ENCODE data around the gene SLIT3. TPM values are rescaled to one million over a fixed set of nuclear protein-coding genes. Genes with fewer than 3 reads are reported as not detected.

Gene SLIT3
- total RNA-seq, 4 donors from 2014 or later: 28.4 to 77.2 (median 63.8) TPM

GRCh38 chr5:169084775-169085174 is 216.2 kb downstream of the SLIT3 start:
- DNase-seq: no peak
- TF ChIP-seq POLR2A (IDR thresholded peaks at IDR 0.05) (no peak), CTCF (IDR thresholded peaks at IDR 0.05) (no peak)
- no peaks in the 10 kb centered on the region for H3K9me3 ChIP-seq
- H3K27ac ChIP-seq: no peak overlapping the region
- H3K27me3 ChIP-seq: no peaks in the 10 kb centered on the region
- intact Hi-C loops (cut with DNase I): no loop called here
- WGBS, 2 donors: 59 to 70% methylated on average over 4 of the region's 4 CpGs
- peaks cover 21 to 37% of the 10 kb centered on the region in 2 donors for H3K4me1 ChIP-seq
- no peaks in the 10 kb centered on the region for H3K36me3 ChIP-seq
- no peak overlapping the region for H3K4me3 ChIP-seq (replicated peaks in 1 of 3)

- Histone ChIP-seq H3K27me3 (no peaks in the 10 kb centered on the region), H3K4me3 (replicated peaks in 1 of 3) (no peak overlapping the region), H3K36me3 (no peaks in the 10 kb centered on the region), H3K9me3 (no peaks in the 10 kb centered on the region), H3K27ac (no peak overlapping the region), H3K4me1 (peaks cover 21 to 37% of the 10 kb centered on the region in 2 donors)
- TF ChIP-seq CTCF (IDR thresholded peaks at IDR 0.05) (no peak), POLR2A (IDR thresholded peaks at IDR 0.05) (no peak)
- intact Hi-C loops (cut with DNase I): no loop called here
- WGBS, 2 donors: 74 to 84% methylated on average over 5 to 8 of the region's 8 CpGs
- no peak for DNase-seq
These were observed 217.4 kb downstream of the SLIT3 start for GRCh38 chr5:169083394-169084018.

GRCh38 chr5:169081000-169081724 is 219.8 kb downstream of the SLIT3 start:
- Histone ChIP-seq H3K9me3 (no peaks in the 10 kb centered on the region), H3K4me1 (peaks cover 21 to 37% of the 10 kb centered on the region in 2 donors), H3K4me3 (replicated peaks in 1 of 3) (no peak overlapping the region), H3K27me3 (no peaks in the 10 kb centered on the region), H3K27ac (peak overlapping the region; percentile 28 to 75 (median 61)), H3K36me3 (no peaks in the 10 kb centered on the region)
- peak; percentile 20 to 23 for DNase-seq
- intact Hi-C loops (cut with DNase I): no loop called here
- TF ChIP-seq CTCF (IDR thresholded peaks at IDR 0.05) (no peak), POLR2A (IDR thresholded peaks at IDR 0.05) (no peak)
- WGBS, 2 donors: 75% methylated on average over 9 of the region's 9 CpGs

- peak; percentile 82 to 86 for DNase-seq
- Histone ChIP-seq H3K4me3 (replicated peaks in 1 of 3) (no peak overlapping the region), H3K4me1 (peaks cover 21 to 37% of the 10 kb centered on the region in 2 donors), H3K36me3 (no peaks in the 10 kb centered on the region), H3K27me3 (no peaks in the 10 kb centered on the region), H3K27ac (peak overlapping the region in 2 of 3 donors; percentile 61 to 75), H3K9me3 (no peaks in the 10 kb centered on the region)
- TF ChIP-seq POLR2A (IDR thresholded peaks at IDR 0.05) (no peak), CTCF (IDR thresholded peaks at IDR 0.05) (no peak)
- WGBS, 2 donors: 39 to 64% methylated on average over 6 of the region's 6 CpGs
- intact Hi-C loops (cut with DNase I): no loop called here
These were observed 220.5 kb downstream of the SLIT3 start for GRCh38 chr5:169080448-169080911.

- no peaks in the 10 kb centered on the region for H3K36me3 ChIP-seq
- no peaks in the 10 kb centered on the region for H3K27me3 ChIP-seq
- peaks cover 21 to 31% of the 10 kb centered on the region in 2 donors for H3K4me1 ChIP-seq
- intact Hi-C loops (cut with DNase I): no loop called here
- no peak overlapping the region for H3K4me3 ChIP-seq (replicated peaks in 1 of 3)
- TF ChIP-seq CTCF (IDR thresholded peaks at IDR 0.05) (no peak), POLR2A (IDR thresholded peaks at IDR 0.05) (no peak)
- H3K9me3 ChIP-seq: no peaks in the 10 kb centered on the region
- no peak for DNase-seq
- no peak overlapping the region for H3K27ac ChIP-seq
- 78 to 82% methylated on average over 2 of the region's 2 CpGs for WGBS, 2 donors
These were observed 221.2 kb downstream of the SLIT3 start for GRCh38 chr5:169079697-169080096.
